GM20000 (cell line): ENCODE data around the gene RHOG.

Source experiments
- DNase-seq: peaks from one replicate; pipeline ENCODE4 v3.0.0; 2012; ENCODE audit warnings: low spot score
- CTCF ChIP-seq: IDR thresholded peaks from 2 replicates; pipeline ENCODE4 v1.5.1; 2012; ENCODE audit warnings: mild to moderate bottlenecking, control low read depth; ENCODE audit errors: extremely low read depth, missing control alignments

RHOG gene

DNA sequence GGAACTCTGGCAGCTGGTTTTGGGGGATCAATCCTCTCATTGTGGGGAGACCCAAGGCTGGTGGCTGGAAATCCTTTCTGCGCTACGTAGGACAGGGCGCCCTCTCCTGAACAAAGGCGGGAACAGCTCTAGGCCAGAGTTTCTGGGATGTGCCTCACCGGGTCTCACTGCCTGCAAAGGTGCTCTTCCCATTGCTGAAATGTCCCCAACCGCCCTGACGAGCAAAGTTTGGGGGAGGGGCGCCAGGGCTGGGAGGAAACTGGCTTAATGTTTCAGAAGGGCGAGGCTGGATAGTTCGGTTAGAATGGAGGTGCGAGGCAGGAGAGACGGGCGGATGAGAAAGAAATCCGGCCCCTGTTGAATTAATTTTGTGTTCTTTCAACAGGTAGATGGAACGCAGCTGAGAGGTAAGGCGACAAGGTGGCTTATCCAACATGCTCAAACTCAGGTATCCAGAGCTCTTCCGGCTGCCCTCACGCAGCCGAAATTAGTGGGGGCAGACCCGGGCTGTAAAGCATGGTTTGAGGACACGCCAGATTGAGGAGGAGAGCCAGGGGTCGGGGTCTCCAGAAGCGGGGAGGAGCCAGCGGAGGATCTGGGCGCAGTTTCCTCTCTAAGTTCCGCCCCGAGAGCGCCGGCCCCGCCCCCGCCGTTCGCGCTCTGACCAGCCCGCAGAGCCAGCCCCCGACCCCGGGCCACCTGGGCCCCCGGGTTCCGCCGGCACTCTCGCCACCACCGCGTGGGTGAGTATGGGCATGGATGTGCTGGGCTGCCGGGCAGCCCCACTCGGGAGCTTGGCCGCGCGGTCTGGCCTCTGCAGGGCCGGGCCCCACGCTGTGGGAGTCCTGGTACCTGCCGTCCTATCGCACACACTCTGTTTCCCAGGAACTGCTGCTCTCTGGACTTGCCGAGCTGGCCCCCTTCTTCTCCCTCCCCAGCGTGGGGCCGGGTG, 32.6 kb downstream of the RHOG start, which contains the start of gene PGAP2:
Gene PGAP2 (plus strand): TSS at position 652 of the 952 bp plus-strand sequence. CDS start 2,700 bp downstream, outside the sequence.
- peak; percentile 59 for TF ChIP-seq CTCF
- DNase-seq, result peak; percentile 83

DNA sequence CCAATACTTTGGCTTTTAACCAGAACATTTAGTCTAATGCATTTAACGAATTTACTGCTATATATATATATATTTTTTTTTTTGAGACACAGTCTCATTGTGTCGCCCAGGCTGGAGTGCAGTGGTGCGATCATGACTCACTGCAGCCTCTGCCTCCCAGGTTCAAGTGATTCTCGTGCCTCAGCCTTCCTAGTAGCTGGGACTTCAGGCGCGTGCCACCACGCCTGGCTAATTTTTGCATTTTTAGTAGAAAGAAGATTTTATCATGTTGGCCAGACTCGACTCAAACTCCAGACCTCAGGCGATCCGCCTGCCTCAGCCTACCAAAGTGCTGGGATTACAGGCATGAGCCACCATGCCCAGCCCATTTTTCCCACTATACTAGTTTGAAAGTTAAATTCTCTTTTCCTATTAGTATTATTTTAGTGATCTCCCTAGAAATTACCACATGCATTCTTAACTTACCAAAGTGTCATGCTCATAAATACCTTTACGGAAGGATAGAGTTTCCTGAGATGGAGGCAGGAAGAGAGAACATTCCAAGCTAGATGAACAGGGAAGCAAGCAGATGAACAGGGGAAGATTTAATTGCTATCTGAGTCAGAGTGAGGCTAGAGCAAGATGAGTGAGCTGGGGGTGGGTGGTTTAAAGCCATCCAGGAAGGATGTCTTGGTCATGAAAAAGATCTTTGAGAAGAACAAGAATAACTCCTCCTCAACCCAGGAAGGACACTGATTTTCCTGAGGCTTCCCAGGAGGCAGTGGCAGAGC, 36.8 kb downstream of the RHOG start:
- no peak for TF ChIP-seq CTCF
- no peak for DNase-seq

GRCh38 chr11:3802011-3802790, 38.6 kb downstream of the RHOG start:
- no peak for DNase-seq
- TF ChIP-seq CTCF, result no peak

- TF ChIP-seq CTCF, result no peak
- DNase-seq, result no peak
Measured at GRCh38 chr11:3799873-3800272, 40.9 kb downstream of the RHOG start.

DNA sequence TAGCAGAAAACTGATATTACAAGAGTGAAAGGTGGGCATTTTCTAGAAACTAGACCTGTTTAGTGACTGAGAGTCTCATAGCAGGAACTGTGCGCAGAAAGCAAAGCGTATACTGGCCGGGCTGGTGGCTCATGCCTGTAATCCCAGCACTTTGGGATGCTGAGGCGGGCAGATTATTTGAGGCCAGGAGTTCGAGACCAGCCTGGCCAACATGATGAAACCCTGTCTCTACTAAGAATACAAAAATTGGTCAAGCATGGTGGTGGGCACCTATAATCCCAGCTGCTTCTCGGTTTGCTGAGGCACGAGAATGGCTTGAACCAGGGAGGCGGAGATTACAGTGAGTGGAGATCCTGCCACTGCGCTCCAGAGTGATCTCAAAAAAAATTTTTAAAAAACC, 41.6 kb downstream of the RHOG start:
- TF ChIP-seq CTCF, result no peak
- no peak for DNase-seq

GRCh38 chr11:3797329-3798090, 43.2 kb downstream of the RHOG start, which contains the start of gene NUP98:
NUP98 (minus strand) TSS chr11:3797554; CDS start chr11:3782117, 15,437 bp downstream.
- no peak for TF ChIP-seq CTCF
- peak; percentile 98 for DNase-seq
